GM13976 (cell line): ENCODE results near the gene PARPBP.

ENCODE experiments used
- DNase-seq: peaks from one replicate; pipeline ENCODE4 v3.0.0; 2012; ENCODE audit warnings: low spot score
- in situ Hi-C: fragments of 300-500 bp; cut with MboI; formaldehyde crosslinking; loops from one replicate; pipeline ENCODE4 v1.12.0; 2022; ENCODE audit warnings: low sequenced_read_pairs, mixed read lengths, inconsistent platforms; ENCODE audit not compliant: unreplicated experiment
- TF ChIP-seq, protein P1 (sequence below): IDR thresholded peaks from 2 replicates; pipeline ENCODE4 v1.5.1; 2012; ENCODE audit warnings: borderline replicate concordance, mild to moderate bottlenecking; ENCODE audit not compliant: insufficient read depth; ENCODE audit errors: extremely low read depth, missing control alignments, control extremely low read depth

Gene PARPBP

DNA sequence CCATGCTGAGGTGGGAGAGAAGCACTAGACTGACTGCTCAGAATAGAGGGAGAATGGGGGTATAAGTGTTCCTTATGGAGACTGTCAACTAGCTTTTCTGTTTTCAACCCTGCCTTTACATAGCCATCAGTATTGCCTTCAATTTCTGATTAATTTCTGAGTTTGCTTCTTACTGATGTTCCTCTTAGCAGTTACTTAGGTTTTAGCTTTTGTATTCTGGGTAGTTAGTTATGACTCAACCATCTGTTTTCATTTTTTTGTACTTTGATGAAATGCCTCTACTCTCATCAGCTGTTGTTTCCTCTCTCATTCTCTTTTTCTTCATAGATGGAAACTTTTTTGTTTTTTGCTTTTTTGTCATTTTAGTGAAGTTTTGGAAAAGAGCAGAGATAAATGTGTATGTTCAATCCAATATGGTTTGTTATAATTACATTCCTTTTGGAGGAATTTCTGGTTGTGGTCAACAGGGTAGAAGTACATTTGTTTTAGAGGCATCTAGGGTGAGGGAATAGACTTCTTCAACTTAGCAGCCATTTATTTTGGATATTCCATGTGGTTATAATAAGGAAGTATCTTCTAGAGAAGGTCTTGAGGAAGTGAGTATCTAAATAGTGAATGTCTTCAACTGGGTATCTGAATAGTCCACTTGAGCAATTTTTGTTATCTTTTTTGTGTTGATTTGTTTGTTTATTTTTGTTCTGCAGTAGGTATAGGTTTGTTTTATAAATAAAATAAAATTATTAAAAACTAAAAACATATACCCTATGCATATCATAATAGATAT, 48.0 kb downstream of the PARPBP start:
- in situ Hi-C loops: no loop called here
- TF ChIP-seq, protein P1, sequence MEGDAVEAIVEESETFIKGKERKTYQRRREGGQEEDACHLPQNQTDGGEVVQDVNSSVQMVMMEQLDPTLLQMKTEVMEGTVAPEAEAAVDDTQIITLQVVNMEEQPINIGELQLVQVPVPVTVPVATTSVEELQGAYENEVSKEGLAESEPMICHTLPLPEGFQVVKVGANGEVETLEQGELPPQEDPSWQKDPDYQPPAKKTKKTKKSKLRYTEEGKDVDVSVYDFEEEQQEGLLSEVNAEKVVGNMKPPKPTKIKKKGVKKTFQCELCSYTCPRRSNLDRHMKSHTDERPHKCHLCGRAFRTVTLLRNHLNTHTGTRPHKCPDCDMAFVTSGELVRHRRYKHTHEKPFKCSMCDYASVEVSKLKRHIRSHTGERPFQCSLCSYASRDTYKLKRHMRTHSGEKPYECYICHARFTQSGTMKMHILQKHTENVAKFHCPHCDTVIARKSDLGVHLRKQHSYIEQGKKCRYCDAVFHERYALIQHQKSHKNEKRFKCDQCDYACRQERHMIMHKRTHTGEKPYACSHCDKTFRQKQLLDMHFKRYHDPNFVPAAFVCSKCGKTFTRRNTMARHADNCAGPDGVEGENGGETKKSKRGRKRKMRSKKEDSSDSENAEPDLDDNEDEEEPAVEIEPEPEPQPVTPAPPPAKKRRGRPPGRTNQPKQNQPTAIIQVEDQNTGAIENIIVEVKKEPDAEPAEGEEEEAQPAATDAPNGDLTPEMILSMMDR: no peak
- DNase-seq: peak; percentile 27

DNA sequence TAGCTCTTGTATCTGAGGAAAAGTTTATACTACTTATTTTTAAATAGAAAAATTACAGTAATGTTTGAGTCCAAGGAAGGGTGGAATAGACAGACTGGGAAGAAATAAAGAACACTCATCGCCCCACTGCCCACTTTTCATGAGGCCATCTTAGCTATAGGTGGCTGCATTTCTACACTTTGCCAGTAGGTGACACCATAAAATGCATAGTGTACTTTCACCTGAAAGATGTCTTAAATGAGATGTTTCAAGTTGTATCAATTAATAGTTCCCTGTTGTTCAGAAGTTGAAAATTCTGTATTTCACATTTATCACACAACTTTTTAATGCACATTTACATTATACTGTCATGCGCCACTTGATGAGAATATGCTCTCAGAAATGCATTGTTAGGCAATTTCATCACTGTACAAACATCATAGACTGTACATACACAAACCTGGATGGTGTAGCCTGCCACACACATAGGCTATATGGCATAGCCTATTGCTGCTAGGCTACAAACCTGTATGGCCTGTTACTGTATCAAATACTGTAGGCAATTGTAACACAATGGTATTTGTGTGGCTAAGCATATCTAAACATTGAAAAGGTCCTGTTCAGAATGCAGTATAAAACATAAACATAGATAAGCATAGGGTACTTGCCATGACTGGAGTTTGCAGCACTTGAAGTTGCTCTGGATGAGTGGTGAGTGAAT, 50.1 kb downstream of the PARPBP start:
- TF ChIP-seq, protein P1: peak; percentile 51
- in situ Hi-C loops: no loop called here
- DNase-seq: peak; percentile 35

DNA sequence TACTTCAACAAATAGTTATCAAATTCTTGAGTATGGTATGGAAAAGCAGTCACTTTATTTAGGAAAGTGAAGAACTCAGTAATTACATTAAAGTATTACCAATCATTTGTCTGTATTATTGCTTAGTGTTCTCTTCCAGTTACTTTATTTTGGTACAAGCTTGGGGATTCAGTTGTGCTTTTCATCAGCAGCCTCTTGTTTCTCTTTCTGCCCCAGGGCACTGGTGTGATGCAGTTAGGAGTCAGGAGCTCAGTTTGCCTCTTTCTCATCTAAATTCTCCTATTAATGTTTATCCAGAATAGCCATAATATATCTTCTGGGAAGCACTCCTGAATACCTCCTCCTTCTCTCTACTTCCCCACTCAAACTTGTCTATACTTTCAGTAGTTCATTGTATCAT, 52.0 kb downstream of the PARPBP start:
- in situ Hi-C loops: no loop called here

DNA sequence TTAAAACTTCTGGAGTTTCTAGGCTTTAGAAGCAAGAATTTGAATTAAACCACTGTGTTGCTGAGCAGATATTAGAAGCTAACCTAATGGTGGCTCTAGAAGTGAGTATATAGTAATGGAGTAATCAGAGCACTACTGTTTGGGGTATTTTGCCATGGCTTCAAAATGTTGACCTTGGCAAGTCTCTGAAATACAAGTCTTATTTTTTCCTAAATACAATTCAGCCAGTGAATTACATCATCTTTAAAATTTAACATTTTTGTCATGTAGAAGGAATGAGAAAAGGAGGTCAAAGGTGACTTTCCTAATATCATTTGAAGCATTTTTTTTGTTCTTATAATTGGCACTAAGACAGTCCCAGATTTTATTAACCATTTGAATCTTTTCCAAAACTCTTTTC, 52.5 kb downstream of the PARPBP start:
- TF ChIP-seq, protein P1: no peak
- in situ Hi-C loops: no loop called here

More for the DNA sequence above, 52.0 kb downstream of the PARPBP start:
- TF ChIP-seq, protein P1: no peak
- no peak for DNase-seq

DNA sequence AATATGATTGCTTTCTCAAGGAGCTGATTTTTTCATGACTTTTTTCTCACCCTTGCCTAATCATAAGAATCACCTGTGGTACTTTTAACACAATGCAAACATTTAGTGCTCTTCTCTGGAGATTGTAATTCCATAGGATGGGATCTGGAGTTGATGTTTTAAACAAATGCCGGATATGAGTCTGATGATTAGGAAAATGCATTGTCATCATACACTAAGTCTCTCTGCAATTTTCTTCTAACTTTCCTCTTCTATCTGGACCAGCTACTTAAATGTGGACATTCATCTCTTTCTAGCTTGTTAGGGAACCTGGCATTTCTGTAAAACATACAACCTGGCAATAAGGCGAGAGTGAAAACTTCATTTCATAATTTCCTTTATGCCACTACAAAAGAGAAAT, 54.1 kb downstream of the PARPBP start:
- in situ Hi-C loops: no loop called here

More for the DNA sequence above, 52.5 kb downstream of the PARPBP start:
- DNase-seq: no peak

DNA sequence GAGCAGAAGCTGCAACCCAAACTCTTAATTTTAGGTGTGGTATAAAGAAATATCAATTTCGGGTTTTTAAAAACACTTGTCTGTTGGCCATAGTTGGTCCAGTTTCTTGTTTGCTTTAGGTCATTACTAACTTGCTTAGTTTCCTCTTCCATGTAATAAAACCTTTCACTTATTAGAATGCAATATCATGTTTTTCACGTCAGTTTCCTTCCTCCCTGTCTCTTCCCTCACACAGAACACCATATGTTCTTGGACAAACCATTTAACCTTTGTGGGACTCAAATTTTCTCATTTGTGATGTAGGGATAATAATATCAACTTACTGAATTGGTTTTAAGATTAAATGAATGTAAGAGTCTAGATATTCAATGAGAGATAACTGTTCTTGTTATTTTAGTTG, 54.8 kb downstream of the PARPBP start:
- no peak for DNase-seq
- in situ Hi-C loops: no loop called here
- TF ChIP-seq, protein P1: no peak

More for the DNA sequence above, 54.1 kb downstream of the PARPBP start:
- TF ChIP-seq, protein P1: no peak
- no peak for DNase-seq
